HG03064 (cell line): ENCODE data around the gene CCDC32.
A peak's percentile ranks its signal among the peaks of the same experiment; 100 is the strongest.

Experiments
- ATAC-seq: cut with Tn5 transposase; IDR thresholded peaks from one replicate; pipeline ENCODE4 v1.9.1; 2021; ENCODE audit warnings: low read depth; ENCODE audit not compliant: unreplicated experiment

CCDC32 gene

DNA sequence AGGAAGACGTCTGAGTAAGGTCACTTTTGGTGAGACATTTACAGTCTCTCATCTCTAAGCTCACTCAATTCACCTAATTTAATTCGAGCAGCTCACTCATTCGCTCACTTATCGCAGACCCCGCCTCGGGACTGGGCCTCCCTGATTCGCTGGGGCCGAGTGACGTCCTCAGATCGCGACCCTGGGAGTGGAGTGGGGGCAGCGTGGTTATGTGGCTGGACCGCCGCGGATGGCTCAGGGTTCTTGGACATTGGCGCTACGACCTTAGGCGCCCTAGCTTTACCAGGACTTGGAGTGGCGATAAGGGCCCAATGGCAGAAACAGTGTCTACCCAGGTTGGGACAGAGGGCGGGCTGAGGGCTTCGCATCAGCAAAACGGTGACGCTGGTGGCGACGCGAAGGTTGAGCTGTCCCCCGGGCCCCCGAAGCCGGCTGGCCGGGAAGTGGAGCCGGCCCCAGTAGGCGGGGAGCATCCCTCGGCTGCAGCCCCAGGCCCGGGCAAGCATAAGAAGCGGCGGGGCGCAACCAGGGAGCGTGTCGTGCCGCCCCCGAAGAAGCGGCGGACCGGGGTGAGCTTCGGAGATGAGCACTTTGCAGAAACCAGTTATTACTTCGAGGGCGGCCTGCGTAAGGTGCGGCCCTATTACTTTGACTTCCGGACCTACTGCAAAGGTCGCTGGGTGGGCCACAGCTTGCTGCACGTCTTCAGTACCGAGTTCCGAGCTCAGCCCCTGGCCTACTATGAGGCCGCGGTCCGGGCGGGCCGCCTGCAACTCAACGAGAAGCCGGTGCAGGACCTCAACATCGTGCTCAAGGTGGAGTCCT is 4.5 kb upstream of the CCDC32 start, which contains the start of gene RPUSD2:
RPUSD2 (plus strand) TSS at position 171 of the 825 bp plus-strand sequence; CDS start at position 210, 39 bp downstream.
- ATAC-seq, result peak; percentile 47

DNA sequence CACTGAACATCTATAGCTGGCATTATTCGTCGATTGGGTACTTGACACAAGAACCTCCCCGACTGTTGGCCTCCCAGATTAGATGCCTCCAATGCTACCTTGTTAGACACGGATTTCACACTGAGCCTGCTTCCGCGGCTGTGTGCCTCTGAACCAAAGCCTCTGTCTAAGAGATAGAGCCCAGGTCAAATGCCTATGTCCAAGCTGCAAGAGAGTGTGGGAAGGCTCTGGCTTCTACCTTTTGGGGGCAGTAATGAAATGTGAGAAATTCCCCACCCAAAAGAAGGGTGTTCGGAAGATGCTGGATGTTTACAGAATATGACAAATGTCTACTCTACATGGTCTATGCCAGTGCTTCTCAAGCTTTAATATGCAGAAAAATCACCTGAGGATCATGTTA is 2.3 kb upstream of the CCDC32 start:
- ATAC-seq, result no peak

DNA sequence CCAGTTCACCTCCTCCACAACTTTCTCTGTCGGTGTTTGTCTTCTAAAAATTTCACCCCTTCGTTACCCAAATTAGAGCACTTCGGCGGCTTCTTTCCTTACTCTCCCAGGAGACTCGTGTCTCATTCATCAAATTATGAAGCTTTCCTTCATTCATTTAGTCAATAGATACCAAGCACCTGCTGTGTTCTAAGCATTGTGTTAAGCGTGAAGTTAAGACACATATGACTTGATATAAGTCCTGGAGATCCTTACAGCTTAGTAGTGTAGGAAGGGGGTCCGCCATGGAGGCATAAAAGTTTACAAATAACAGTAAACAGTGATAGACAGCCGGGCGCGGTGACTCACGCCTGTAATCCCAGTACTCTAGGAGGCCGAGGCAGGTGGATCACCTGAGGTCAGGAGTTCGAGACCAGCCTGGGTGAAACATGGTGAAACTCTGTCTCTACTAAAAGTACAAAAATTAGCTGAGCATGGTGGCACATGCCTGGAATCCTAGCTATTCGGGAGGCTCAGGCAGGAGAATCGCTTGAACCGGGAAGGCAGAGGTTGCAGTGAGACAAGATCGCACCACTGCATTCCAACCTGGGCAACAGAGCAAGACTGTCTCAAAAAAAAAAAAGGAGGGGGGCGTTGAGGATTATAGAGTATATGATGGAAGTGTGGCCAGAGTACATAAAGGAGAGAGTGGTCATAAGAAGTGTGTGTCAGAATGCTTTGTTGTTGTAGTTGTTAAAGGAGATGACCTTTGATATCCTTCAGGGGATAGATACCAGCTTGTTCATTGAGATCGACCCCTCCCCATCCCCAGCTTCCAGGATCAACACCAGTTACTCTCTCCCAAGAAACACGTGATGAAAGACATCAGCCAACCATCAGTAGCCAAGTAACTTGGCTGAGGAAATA is 744 bp upstream of the CCDC32 start:
- ATAC-seq, result no peak

DNA sequence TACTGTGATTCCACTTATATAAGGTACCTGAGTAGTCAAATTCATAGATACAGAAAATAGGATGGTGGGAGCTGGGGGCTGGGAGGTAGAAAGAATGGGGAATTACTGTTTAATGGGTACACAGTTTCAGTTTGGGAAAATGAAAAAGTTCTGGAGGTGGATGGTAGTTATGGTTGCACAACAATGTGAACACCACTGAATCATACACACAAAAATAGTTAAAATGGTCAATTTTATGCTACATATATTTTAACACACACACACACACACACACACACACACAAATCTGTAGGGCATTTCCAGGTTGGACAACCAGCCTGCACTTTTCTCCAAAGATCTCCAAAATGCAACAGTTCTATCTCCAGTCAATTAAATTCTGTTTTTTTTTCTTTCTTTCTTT is 1.4 kb downstream of the CCDC32 start:
- ATAC-seq, result no peak

DNA sequence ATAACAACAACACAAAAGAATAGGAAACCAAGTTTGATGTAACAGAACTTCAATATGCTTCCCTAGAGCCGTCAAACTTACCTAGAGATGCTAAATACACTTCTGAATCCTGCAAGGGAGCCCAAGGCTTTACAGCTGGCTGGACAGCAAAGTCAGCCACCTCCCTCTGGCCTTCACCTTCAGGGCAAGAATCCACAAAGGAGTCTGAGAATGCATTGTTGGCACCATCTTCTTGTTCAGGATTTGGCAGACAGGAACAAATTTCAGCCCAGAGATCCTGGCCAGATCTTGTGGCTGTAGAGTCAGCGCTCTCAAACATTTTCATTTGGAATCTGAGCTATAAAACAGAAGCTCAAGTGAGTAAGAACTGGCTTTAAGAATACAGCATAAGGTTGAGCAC is 2.2 kb downstream of the CCDC32 start:
- ATAC-seq, result no peak

DNA sequence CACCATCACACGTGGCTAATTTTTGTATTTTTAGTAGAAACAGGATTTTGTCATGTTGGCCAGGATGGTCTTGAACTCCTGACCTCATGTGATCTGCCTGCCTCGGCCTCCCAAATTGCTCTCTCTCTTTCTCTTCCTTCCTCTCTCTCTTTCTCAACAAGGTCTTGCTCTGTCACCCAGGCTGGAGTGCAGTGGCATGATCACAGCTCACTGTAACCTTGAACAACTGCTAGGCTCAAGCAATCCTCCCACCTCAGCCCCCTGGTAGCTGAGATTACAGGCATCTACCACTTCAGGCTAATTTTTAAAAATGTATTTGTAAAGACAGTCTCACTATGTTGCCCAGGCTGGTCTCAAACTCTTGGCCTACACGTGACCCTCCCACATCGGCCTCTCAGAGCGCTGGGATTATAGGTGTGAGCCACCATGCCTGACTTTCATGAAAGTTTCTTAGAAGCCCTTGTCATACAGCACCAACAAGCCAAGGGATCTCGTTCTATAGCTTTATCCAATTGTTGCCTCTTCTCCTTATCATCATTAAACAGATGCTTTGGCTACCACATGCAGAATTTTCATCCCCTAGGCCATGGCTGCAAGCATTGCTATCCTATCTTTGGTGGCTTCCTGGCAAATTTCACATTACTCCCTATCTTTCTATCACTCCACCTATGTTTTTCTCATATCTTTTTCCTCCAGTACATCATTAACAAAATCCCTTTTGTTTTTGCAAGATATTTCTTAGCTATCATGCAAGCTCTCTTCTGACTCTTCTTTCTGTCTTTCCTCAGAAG is 5.7 kb downstream of the CCDC32 start:
- no peak for ATAC-seq

DNA sequence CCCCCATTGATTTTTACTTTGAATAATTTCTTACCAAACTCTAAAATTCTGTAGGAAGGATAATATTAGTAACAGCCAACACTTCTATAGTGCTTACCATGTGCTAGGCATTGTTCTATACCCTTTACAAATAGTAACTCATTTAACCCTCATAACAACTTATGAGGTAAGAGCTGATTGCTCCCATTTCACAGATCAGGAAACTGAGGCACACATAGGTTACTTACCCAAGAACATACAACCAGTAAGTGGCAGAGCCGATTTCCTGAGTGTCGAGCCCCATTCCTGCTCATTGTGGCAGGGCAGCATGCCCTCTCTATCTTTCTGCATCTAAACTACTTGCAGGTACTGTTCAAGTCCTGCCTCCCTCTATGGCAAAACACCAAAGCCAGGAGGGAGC is 9.0 kb downstream of the CCDC32 start:
- ATAC-seq, result no peak

DNA sequence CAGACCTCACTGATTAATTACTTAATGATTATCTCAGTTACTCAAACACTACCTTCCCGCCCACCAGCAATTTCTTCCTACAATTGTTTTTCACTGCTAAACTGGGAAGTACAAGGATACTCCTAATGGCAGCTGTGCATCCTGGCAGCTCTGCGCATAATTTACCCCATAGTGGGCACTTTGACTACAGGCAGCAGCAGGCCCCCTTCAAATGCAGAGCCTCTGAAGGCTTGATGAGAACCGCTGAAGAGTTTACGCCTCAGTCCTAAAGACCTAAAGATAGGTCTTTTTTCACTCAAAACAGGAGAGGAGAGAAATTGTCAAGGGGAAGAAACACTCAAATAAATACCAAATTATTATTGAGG is 10.7 kb downstream of the CCDC32 start:
- ATAC-seq, result no peak

DNA sequence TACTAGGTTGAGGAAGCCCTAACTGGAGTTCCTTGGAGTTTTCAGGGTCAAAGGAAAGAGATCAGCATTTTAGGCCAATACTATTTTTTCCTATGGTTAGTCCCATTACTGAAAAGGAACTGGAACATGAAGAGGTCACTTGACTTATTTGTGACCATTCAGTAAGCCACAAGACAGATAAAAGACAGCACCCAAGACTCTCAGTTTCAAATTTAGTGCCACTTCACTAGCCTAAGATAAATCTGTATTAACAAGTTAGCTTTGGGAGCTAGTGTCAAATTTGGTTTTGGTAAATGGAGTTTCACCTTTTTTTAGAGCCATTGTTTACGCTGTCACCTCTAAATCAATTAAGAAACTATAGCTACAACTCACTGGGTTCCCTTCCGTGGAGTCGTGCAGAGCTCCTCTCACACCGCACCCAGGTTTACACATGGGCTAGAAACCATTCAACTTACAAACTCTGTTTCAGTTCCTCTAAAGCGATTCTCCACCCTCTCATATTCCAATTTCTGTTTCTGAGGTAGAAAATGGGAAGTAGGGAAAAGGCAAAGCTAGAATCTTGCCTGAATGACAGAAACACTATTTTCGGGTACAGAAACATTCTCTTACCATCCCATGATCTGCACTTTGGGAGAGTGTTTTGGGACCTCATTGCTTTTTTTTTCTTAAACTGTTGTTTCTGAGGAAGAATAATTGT is 14.4 kb downstream of the CCDC32 start:
- peak; percentile 68 for ATAC-seq

DNA sequence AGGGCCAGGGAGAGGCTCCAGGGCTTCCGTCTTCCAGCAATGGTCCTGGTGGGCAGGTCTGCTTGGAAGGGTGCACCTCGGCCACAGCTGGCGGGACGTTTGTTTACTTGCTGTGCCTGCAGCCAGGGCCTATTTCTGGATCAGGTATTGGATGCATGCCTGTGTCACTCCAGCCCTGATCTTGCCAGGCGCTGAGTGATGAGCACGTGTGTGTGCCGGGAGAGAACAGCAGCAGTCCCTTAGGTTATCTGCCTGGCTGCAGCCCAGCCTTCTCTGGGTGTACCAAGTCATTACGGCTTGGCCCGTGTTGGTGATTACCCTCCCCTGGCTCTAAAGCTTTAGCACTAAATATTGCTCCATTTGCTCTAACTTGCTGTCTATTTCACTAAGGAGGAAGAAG is 14.9 kb downstream of the CCDC32 start:
- ATAC-seq, result no peak

DNA sequence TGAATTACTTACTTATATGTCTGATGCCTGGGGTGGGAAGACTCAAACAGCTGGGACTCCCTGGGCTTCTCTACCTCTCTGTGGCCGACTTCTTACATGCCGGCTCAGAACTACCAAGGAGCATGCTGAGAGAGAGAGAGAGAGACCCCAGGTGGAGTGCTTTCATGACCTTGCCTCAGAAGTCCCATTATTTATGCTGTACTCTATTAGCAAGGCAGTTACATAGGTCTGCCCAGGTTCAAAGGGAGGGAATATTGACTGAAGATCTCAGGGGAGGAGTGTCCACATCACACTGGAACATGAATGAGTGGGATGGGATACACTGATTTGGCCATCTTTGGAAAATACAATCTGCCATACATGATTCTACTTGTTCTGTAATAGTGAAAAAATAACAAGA is 16.2 kb downstream of the CCDC32 start:
- no peak for ATAC-seq

DNA sequence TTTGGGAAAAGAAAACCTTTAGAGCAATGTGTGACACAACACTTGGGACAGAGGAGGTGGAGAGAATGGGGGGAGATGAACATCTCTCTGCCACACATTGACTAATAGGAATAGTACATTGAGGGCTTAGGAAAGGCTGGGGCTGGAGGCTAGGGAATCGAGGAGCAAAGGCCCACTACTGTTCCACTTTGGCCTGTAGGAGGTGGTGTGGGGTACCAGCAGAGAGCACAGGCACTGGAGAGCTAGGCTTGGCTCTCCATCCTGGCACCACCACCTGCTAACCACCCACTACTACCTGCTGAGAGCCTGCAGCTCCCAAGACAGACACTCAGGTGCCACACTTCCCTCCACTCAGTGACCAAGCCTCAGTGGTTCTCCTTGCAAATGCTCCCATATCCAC is 19.4 kb downstream of the CCDC32 start:
- ATAC-seq, result no peak

DNA sequence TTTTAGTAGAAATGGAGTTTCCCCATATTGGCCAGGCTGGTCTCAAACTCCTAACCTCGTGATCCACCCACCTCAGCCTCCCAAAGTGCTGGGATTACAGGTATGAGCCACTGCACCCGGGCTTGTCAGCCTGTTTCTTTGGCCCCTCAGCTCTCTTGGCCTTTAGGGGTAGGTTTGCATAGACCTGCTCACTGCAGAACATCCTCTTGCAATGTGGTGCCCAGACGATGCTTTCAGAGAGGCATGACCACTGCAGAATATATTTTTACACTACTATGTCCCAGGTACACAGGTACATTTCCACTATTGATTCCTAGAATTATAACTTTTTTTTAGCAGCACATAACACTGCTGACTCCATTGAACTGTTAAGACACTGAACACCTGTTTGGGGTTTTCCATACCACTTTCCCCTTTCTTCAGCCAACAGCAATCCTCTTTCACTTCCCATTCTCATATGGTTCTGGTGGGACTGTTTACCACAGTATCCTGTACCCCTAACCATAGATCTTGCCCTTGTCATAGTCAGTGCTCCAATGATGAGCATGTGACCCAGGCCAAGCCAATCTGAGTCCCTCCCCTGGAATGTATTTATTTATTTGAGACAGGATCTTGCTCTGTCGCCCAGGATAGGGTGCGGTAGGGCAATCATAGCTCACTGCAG is 21.1 kb downstream of the CCDC32 start:
- ATAC-seq, result peak; percentile 64

DNA sequence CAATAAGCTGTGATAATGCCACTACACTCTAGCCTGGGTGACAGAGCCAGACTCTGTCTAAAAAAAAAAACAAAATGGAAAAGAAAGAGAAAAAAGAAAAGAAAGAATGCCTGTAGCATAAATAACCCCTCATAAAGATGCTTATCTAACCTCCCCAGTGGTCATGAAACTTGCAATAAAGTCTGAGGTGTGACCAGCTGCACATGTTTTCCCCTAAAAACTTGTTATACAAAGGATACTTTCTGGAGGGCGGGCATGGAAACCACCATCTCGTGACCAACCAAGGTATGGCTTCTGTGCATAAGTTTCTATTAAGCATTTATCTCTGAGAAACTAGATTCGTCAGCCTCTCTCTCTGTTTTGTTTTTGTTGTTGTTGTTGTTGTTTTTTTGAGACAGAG is 21.8 kb downstream of the CCDC32 start:
- ATAC-seq, result no peak

DNA sequence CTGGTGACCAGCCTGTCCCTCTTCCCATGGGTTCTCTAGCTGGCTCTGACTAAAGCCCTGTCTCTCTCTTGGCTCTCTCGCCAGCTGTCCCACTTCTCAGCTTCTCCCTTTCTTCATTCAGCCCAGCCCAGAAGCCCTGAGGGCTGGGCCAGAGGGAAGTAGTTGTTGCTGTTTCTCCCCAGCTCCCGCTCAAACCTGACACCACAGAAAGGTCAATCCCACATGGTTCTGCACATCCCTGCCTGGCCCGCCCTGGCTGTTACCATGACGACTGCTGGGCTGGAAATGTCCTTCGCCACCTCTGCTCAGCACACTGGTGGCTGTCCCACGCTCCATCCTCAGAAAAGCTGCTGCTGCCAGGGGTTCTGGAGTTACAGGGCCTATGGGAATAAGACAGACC is 25.9 kb downstream of the CCDC32 start:
- no peak for ATAC-seq

DNA sequence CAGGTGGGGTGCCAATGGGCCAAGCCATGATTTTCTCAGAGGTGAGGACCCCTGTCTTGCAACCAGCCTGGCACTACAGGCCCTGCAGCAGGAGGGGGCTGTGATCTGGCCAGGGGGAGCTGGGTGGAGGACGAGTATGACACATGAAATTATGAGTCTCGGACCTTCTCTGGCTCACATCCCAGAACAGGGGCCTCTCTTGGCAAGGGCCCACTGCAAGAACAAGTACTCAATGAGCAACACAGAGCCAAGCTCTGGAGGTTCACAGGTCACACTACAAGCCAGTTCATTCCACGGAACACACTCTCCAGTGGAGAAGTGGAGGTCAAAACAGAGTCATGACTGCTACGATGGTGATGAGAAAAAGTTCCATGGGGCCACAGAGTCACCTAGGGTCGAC is 28.3 kb downstream of the CCDC32 start:
- ATAC-seq, result no peak

DNA sequence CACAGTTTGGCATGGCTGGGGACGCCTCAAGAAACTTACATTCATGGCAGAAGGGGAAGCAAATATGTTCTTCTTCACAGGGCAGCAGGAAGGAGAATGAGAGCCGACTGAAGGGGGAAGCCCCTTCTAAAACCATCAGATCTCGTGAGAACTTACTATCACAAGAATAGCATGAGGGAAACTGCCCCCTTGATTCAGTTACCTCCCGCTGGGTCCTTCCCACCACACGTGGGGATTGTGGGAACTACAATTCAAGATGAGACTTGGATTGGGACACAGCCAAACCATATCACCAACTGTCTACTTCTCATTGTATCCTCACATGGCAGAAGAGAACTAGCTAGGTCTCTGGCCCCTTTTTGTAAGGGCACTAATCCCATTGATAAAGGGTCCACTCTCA is 30.5 kb downstream of the CCDC32 start:
- no peak for ATAC-seq

DNA sequence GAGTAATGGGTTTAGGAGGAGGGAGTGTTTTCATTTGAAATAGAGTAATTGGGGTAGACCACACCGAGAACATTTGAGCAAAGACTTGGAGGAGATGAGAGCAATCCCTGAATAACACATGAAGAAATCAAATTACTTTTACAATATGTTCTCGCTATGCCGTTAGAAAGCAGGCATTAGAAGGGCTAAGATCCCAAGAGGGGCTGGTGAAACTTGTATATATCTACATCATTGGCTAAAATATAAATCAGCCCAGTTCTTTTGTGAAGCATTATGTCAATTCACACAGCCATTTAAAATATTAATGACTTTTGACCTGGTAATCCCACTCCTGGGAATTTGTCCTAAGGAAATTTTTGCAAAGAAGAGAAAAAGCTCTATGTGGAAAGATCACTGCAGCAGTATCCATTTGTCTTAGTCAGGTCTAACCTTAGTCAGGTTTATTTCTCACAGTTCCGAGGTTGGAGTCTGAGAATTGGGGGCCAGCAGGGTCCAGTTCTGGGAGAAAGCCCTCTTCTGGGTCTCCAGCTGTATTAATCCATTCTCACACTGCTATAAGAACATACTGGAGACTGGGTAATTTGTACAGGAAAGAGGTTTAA is 31.0 kb downstream of the CCDC32 start:
- no peak for ATAC-seq

DNA sequence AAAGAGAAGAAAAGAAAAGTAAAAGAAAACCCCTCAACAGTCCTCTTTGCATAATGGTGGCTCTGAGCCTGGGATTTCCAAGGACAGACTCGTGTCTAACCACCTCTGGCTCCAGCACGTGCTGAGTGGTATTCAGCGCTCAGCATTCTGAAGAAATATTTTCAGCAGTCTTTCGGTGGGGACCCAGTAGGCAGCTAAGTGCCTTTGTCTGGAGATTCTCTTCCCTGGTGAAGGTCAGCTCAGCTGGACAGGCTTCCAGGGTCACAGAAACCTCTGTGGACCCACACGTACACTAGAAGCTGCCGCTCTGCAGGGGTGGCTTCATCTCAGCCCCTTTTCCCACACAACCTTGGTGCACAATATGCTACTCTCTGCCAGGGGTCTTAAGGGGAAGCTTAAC is 36.0 kb downstream of the CCDC32 start:
- no peak for ATAC-seq
